ENCODE measurements around the gene NPTN. TPM values are rescaled to one million over a fixed set of nuclear protein-coding genes. Genes with fewer than 3 reads are reported as not detected.
"Not testable (repeated sequence)": the region's sequence is repeated elsewhere in the genome, so short reads cannot be mapped to it uniquely, and the experiment has no call there.

The NPTN gene
- total RNA-seq, 2 experiments from 2014 or later = 46.7 to 49.8 TPM

GRCh38 chr15:73584699-73585420 is 48.3 kb downstream of the NPTN start:
- Mint-ChIP-seq H3K4me1 (ENCODE audit: low read depth) (peaks cover 15% of the 10 kb centered on the region), H3K27ac (no peak overlapping the region), H3K4me3 (no peak overlapping the region), H3K9me3 (no peaks in the 10 kb centered on the region), H3K27me3 (no peaks in the 10 kb centered on the region), H3K36me3 (peaks cover 47% of the 10 kb centered on the region)
- POLR2A ChIA-PET = no interaction called here
- CTCF ChIA-PET = no interaction called here
- intact Hi-C loops (cut with micrococcal nuclease) = no loop called here
- DNase-seq = no peak

GRCh38 chr15:73583544-73583943 is 49.6 kb downstream of the NPTN start:
- Mint-ChIP-seq H3K9me3 (no peaks in the 10 kb centered on the region), H3K4me1 (ENCODE audit: low read depth) (peaks cover 15% of the 10 kb centered on the region), H3K27ac (no peak overlapping the region), H3K36me3 (peaks cover 39% of the 10 kb centered on the region), H3K27me3 (no peaks in the 10 kb centered on the region), H3K4me3 (no peak overlapping the region)
- POLR2A ChIA-PET = no interaction called here
- CTCF ChIA-PET = interaction anchor here (2.2 kb wide), 1 partner anchor 53 kb away, joined by 8 read pairs; no protein-coding TSS in a partner anchor
- DNase-seq = peak; percentile 24
- intact Hi-C loops (cut with micrococcal nuclease) = no loop called here

GRCh38 chr15:73582851-73583379 is 50.3 kb downstream of the NPTN start:
- ChIA-PET CTCF (interaction anchor here (1.4 to 2.2 kb wide), 2 partner anchors 54 to 117 kb away, joined by 3 to 8 read pairs; no protein-coding TSS in a partner anchor), POLR2A (no interaction called here)
- Mint-ChIP-seq H3K27me3 (no peaks in the 10 kb centered on the region), H3K36me3 (peaks cover 40% of the 10 kb centered on the region), H3K27ac (no peak overlapping the region), H3K4me3 (no peak overlapping the region), H3K9me3 (no peaks in the 10 kb centered on the region), H3K4me1 (ENCODE audit: low read depth) (peaks cover 15% of the 10 kb centered on the region)
- intact Hi-C loops (cut with micrococcal nuclease) = no loop called here
- DNase-seq = no peak

- CTCF ChIA-PET = no interaction called here
- Mint-ChIP-seq H3K27me3 (no peaks in the 10 kb centered on the region), H3K9me3 (no peaks in the 10 kb centered on the region), H3K4me3 (no peak overlapping the region), H3K36me3 (peaks cover 25% of the 10 kb centered on the region), H3K27ac (no peak overlapping the region), H3K4me1 (ENCODE audit: low read depth) (peaks cover 1% of the 10 kb centered on the region)
- intact Hi-C loops (cut with micrococcal nuclease) = no loop called here
- no peak for DNase-seq
- POLR2A ChIA-PET = no interaction called here
Measured at GRCh38 chr15:73578026-73578425, 55.2 kb downstream of the NPTN start.

- H3K27me3 Mint-ChIP-seq; H3K27ac Mint-ChIP-seq; DNase-seq; H3K4me3 Mint-ChIP-seq; H3K4me1 Mint-ChIP-seq (ENCODE audit: low read depth); POLR2A ChIA-PET; intact Hi-C loops (cut with micrococcal nuclease); H3K9me3 Mint-ChIP-seq; CTCF ChIA-PET: not testable (repeated sequence)
- peaks cover 25% of the 10 kb centered on the region for H3K36me3 Mint-ChIP-seq
Measured at GRCh38 chr15:73577593-73577992, 55.6 kb downstream of the NPTN start.

- peak; percentile 20 for DNase-seq
- peaks cover 29% of the 10 kb centered on the region for H3K36me3 Mint-ChIP-seq
- intact Hi-C loops (cut with micrococcal nuclease) = no loop called here
- H3K4me1 Mint-ChIP-seq (ENCODE audit: low read depth) = peaks cover 14% of the 10 kb centered on the region
- POLR2A ChIA-PET = no interaction called here
- no peaks in the 10 kb centered on the region for H3K9me3 Mint-ChIP-seq
- peak overlapping the region; percentile 44 for H3K27ac Mint-ChIP-seq
- no peak overlapping the region for H3K4me3 Mint-ChIP-seq
- CTCF ChIA-PET = interaction anchor here (1.3 kb wide), 1 partner anchor 60 kb away, joined by 3 read pairs; no protein-coding TSS in a partner anchor
- no peaks in the 10 kb centered on the region for H3K27me3 Mint-ChIP-seq
Measured at GRCh38 chr15:73575636-73576247, 57.4 kb downstream of the NPTN start.

- Mint-ChIP-seq H3K36me3 (peaks cover 42% of the 10 kb centered on the region), H3K27ac (no peak overlapping the region), H3K27me3 (no peaks in the 10 kb centered on the region), H3K4me3 (no peak overlapping the region), H3K9me3 (no peaks in the 10 kb centered on the region), H3K4me1 (ENCODE audit: low read depth) (peaks cover 19% of the 10 kb centered on the region)
- ChIA-PET CTCF (no interaction called here), POLR2A (no interaction called here)
- intact Hi-C loops (cut with micrococcal nuclease) = loop anchor here (5.0 kb wide), 1 partner anchor 34 kb away; no protein-coding TSS in a partner anchor
- DNase-seq = no peak
Measured at GRCh38 chr15:73573572-73573971, 59.6 kb downstream of the NPTN start.

- ChIA-PET POLR2A (no interaction called here), CTCF (no interaction called here)
- Mint-ChIP-seq H3K36me3 (peaks cover 42% of the 10 kb centered on the region), H3K27ac (peak overlapping the region; percentile 61), H3K4me3 (no peak overlapping the region), H3K9me3 (no peaks in the 10 kb centered on the region), H3K4me1 (ENCODE audit: low read depth) (peaks cover 19% of the 10 kb centered on the region), H3K27me3 (no peaks in the 10 kb centered on the region)
- intact Hi-C loops (cut with micrococcal nuclease) = loop anchor here (5.0 kb wide), 1 partner anchor 34 kb away; no protein-coding TSS in a partner anchor
- DNase-seq = no peak
Measured at GRCh38 chr15:73573037-73573436, 60.2 kb downstream of the NPTN start.

GRCh38 chr15:73572296-73572695 is 60.9 kb downstream of the NPTN start:
- CTCF ChIA-PET = no interaction called here
- Mint-ChIP-seq H3K27ac (peak overlapping the region; percentile 61), H3K9me3 (no peaks in the 10 kb centered on the region), H3K27me3 (no peaks in the 10 kb centered on the region), H3K4me3 (no peak overlapping the region), H3K4me1 (ENCODE audit: low read depth) (peaks cover 19% of the 10 kb centered on the region), H3K36me3 (peaks cover 49% of the 10 kb centered on the region)
- intact Hi-C loops (cut with micrococcal nuclease) = loop anchor here (5.0 kb wide), 1 partner anchor 35 kb away; no protein-coding TSS in a partner anchor
- POLR2A ChIA-PET = no interaction called here
- DNase-seq = no peak

- Mint-ChIP-seq H3K4me1 (ENCODE audit: low read depth) (peaks cover 19% of the 10 kb centered on the region), H3K4me3 (no peak overlapping the region), H3K27me3 (no peaks in the 10 kb centered on the region), H3K36me3 (peaks cover 50% of the 10 kb centered on the region), H3K27ac (peak overlapping the region; percentile 23), H3K9me3 (no peaks in the 10 kb centered on the region)
- ChIA-PET POLR2A (no interaction called here), CTCF (interaction anchor here (0.9 to 4.0 kb wide), 4 partner anchors 46 to 134 kb away, joined by 3 to 25 read pairs (median 4); no protein-coding TSS in a partner anchor)
- DNase-seq = no peak
- intact Hi-C loops (cut with micrococcal nuclease) = loop anchor here (5.0 kb wide), 1 partner anchor 36 kb away; no protein-coding TSS in a partner anchor
Measured at GRCh38 chr15:73571346-73571745, 61.8 kb downstream of the NPTN start.

GRCh38 chr15:73570355-73571032 is 62.7 kb downstream of the NPTN start:
- DNase-seq = peak; percentile 43
- H3K4me3 Mint-ChIP-seq = no peak overlapping the region
- peaks cover 50% of the 10 kb centered on the region for H3K36me3 Mint-ChIP-seq
- H3K4me1 Mint-ChIP-seq (ENCODE audit: low read depth) = peaks cover 19% of the 10 kb centered on the region
- H3K27me3 Mint-ChIP-seq = no peaks in the 10 kb centered on the region
- no peaks in the 10 kb centered on the region for H3K9me3 Mint-ChIP-seq
- CTCF ChIA-PET = interaction anchor here (0.9 to 4.0 kb wide), 4 partner anchors 65 to 135 kb away, joined by 3 to 25 read pairs (median 4); no protein-coding TSS in a partner anchor
- peak overlapping the region; percentile 21 for H3K27ac Mint-ChIP-seq
- intact Hi-C loops (cut with micrococcal nuclease) = loop anchor here (1.0 to 5.0 kb wide), 2 partner anchors 37 to 61 kb away; no protein-coding TSS in a partner anchor
- POLR2A ChIA-PET = no interaction called here

GRCh38 chr15:73569361-73569760 is 63.8 kb downstream of the NPTN start:
- peak overlapping the region; percentile 49 for H3K27ac Mint-ChIP-seq

More at GRCh38 chr15:73569361-73569760, 63.8 kb downstream of the NPTN start:
- peaks cover 19% of the 10 kb centered on the region for H3K4me1 Mint-ChIP-seq (ENCODE audit: low read depth)
- H3K4me3 Mint-ChIP-seq = no peak overlapping the region
- H3K36me3 Mint-ChIP-seq = peaks cover 46% of the 10 kb centered on the region
- H3K9me3 Mint-ChIP-seq = no peaks in the 10 kb centered on the region
- H3K27me3 Mint-ChIP-seq = no peaks in the 10 kb centered on the region
- ChIA-PET POLR2A (no interaction called here), CTCF (interaction anchor here (1.1 to 4.0 kb wide), 5 partner anchors 9 to 136 kb away, joined by 3 to 25 read pairs (median 5); no protein-coding TSS in a partner anchor)
- intact Hi-C loops (cut with micrococcal nuclease) = no loop called here
- no peak for DNase-seq

Data from activated CD4-positive, alpha-beta memory T cell treated with anti-CD3 and anti-CD28 coated beads for 36 hours (primary cell).